Measurements from ENCODE around the gene CLEC14A.

Gene CLEC14A

GRCh38 chr14:38224338-38224737, 31.6 kb downstream of the CLEC14A start:
- Histone ChIP-seq H3K27ac (no peak overlapping the region), H3K4me1 (no peaks in the 10 kb centered on the region), H3K4me3 (no peak overlapping the region), H3K36me3 (no peaks in the 10 kb centered on the region), H3K27me3 (no peaks in the 10 kb centered on the region), H3K9me3 (no peaks in the 10 kb centered on the region)
- no peak for TF ChIP-seq CTCF (IDR thresholded peaks at IDR 0.05)
- intact Hi-C loops (cut with DNase I; ENCODE audit: low total_unique reads), result no loop called here
- no peak for DNase-seq

- Histone ChIP-seq H3K9me3 (no peaks in the 10 kb centered on the region), H3K4me1 (no peaks in the 10 kb centered on the region), H3K27me3 (no peaks in the 10 kb centered on the region), H3K27ac (no peak overlapping the region), H3K36me3 (no peaks in the 10 kb centered on the region), H3K4me3 (no peak overlapping the region)
- TF ChIP-seq CTCF (IDR thresholded peaks at IDR 0.05), result no peak
- no peak for DNase-seq
- intact Hi-C loops (cut with DNase I; ENCODE audit: low total_unique reads), result no loop called here
Observed at GRCh38 chr14:38221077-38221476, 34.8 kb downstream of the CLEC14A start.

GRCh38 chr14:38217553-38217952, 38.3 kb downstream of the CLEC14A start:
- Histone ChIP-seq H3K4me1 (no peaks in the 10 kb centered on the region), H3K4me3 (no peak overlapping the region), H3K36me3 (no peaks in the 10 kb centered on the region), H3K27ac (no peak overlapping the region), H3K9me3 (no peaks in the 10 kb centered on the region), H3K27me3 (no peaks in the 10 kb centered on the region)
- intact Hi-C loops (cut with DNase I; ENCODE audit: low total_unique reads), result no loop called here
- TF ChIP-seq CTCF (IDR thresholded peaks at IDR 0.05), result no peak
- DNase-seq, result no peak

GRCh38 chr14:38213001-38213400, 42.9 kb downstream of the CLEC14A start:
- H3K27ac ChIP-seq, result no peak overlapping the region
- intact Hi-C loops (cut with DNase I; ENCODE audit: low total_unique reads), result no loop called here
- H3K4me3 ChIP-seq, result no peak overlapping the region
- H3K36me3 ChIP-seq, result no peaks in the 10 kb centered on the region
- H3K4me1 ChIP-seq, result peaks cover 0 to 38% (median 33%) of the 10 kb centered on the region in 4 donors
- H3K9me3 ChIP-seq, result no peaks in the 10 kb centered on the region
- no peak for DNase-seq
- peaks cover 0 to 38% of the 10 kb centered on the region in 2 donors for H3K27me3 ChIP-seq
- no peak for TF ChIP-seq CTCF (IDR thresholded peaks at IDR 0.05)

GRCh38 chr14:38212111-38212510, 43.8 kb downstream of the CLEC14A start:
- Histone ChIP-seq H3K36me3 (no peaks in the 10 kb centered on the region), H3K4me3 (no peak overlapping the region), H3K9me3 (no peaks in the 10 kb centered on the region), H3K27me3 (peaks cover 0 to 38% of the 10 kb centered on the region in 2 donors), H3K27ac (no peak overlapping the region), H3K4me1 (peaks cover 0 to 46% (median 38%) of the 10 kb centered on the region in 4 donors)
- intact Hi-C loops (cut with DNase I; ENCODE audit: low total_unique reads), result no loop called here
- TF ChIP-seq CTCF (IDR thresholded peaks at IDR 0.05), result no peak
- no peak for DNase-seq

GRCh38 chr14:38211255-38211735, 44.6 kb downstream of the CLEC14A start:
- intact Hi-C loops (cut with DNase I; ENCODE audit: low total_unique reads), result no loop called here
- no peaks in the 10 kb centered on the region for H3K9me3 ChIP-seq
- peaks cover 0 to 46% (median 38%) of the 10 kb centered on the region in 4 donors for H3K4me1 ChIP-seq
- H3K27ac ChIP-seq, result no peak overlapping the region
- peak in 1 of 2 experiments; percentile 2 for TF ChIP-seq CTCF (IDR thresholded peaks at IDR 0.05)
- no peak for DNase-seq
- peak overlapping the region; percentile 47 to 55 for H3K4me3 ChIP-seq
- H3K27me3 ChIP-seq, result peaks cover 0 to 38% of the 10 kb centered on the region in 2 donors
- H3K36me3 ChIP-seq, result no peaks in the 10 kb centered on the region

Data from tibial artery (tissue), 4 donors.